DND-41 (cell line): Measurements from ENCODE around the gene SPACA4.

Experiments used
- EZH2 ChIP-seq: IDR thresholded peaks from 3 replicates; pipeline ENCODE4 v1.6.1; 2012; ENCODE audit warnings: borderline replicate concordance, low read depth, mild to moderate bottlenecking, moderate library complexity, low read length, inconsistent platforms; ENCODE audit not compliant: severe bottlenecking
- TF ChIP-seq, protein P1 (sequence below): IDR thresholded peaks from 2 replicates; pipeline ENCODE4 v1.5.1; 2012; ENCODE audit warnings: borderline replicate concordance, low read length, moderate library complexity, mild to moderate bottlenecking; ENCODE audit not compliant: poor library complexity, severe bottlenecking; ENCODE audit errors: extremely low read depth

DNA sequence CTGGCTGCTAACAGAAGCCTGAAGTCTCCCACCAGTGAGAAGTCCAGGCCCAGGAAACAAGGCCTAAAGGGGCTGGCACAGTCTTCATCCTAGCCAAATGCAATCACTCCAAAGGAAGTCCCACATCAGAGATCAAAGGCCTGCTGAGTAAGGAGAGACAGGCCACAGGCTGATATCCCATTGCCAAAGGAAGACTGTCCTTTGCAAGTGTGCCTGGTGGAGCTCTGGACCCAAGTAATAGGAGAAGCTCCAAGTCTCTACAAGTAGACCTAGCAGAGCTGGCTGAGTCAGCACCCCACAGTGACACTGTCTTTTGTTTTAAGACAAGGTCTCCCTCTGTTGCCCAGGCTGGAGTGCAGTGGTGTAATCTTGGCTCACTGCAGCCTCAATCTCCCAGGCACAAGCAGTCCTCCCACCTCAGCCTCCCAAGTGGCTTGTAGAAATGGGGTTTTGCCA is 26.2 kb downstream of the SPACA4 start:
- TF ChIP-seq, protein P1, sequence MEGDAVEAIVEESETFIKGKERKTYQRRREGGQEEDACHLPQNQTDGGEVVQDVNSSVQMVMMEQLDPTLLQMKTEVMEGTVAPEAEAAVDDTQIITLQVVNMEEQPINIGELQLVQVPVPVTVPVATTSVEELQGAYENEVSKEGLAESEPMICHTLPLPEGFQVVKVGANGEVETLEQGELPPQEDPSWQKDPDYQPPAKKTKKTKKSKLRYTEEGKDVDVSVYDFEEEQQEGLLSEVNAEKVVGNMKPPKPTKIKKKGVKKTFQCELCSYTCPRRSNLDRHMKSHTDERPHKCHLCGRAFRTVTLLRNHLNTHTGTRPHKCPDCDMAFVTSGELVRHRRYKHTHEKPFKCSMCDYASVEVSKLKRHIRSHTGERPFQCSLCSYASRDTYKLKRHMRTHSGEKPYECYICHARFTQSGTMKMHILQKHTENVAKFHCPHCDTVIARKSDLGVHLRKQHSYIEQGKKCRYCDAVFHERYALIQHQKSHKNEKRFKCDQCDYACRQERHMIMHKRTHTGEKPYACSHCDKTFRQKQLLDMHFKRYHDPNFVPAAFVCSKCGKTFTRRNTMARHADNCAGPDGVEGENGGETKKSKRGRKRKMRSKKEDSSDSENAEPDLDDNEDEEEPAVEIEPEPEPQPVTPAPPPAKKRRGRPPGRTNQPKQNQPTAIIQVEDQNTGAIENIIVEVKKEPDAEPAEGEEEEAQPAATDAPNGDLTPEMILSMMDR = no peak
- TF ChIP-seq EZH2 = no peak
